NCI-H526 (cell line): ENCODE measurements around the gene ATP9A.
A peak's percentile ranks its signal among the peaks of the same experiment; 100 is the strongest.

Experiments
- DNase-seq, 2 experiments: peaks; one replicate each; lab custom pipeline; 2025; lab: John Stamatoyannopoulos, UW

ATP9A gene

GRCh38 chr20:51631011-51631950 is 136.9 kb downstream of the ATP9A start:
- no peak for DNase-seq

- DNase-seq = no peak
These were observed 138.7 kb downstream of the ATP9A start for GRCh38 chr20:51629399-51630058.

- DNase-seq = no peak
These were observed 139.4 kb downstream of the ATP9A start for GRCh38 chr20:51628533-51629398.

- no peak for DNase-seq
These were observed 140.6 kb downstream of the ATP9A start for GRCh38 chr20:51627586-51627985.

- no peak for DNase-seq
These were observed 143.1 kb downstream of the ATP9A start for GRCh38 chr20:51625105-51625504.

GRCh38 chr20:51624157-51624731 is 143.9 kb downstream of the ATP9A start:
- DNase-seq = peak; percentile 55 to 90

GRCh38 chr20:51623255-51623654 is 144.9 kb downstream of the ATP9A start:
- DNase-seq = no peak

GRCh38 chr20:51622004-51622874 is 146.0 kb downstream of the ATP9A start:
- DNase-seq = no peak

- peak; percentile 52 to 78 for DNase-seq
These were observed 147.8 kb downstream of the ATP9A start for GRCh38 chr20:51620432-51620831.

- DNase-seq = no peak
These were observed 152.1 kb downstream of the ATP9A start for GRCh38 chr20:51616060-51616459.

GRCh38 chr20:51614687-51615086 is 153.5 kb downstream of the ATP9A start:
- peak in 1 of 2 experiments; percentile 15 for DNase-seq

GRCh38 chr20:51613580-51613979 is 154.6 kb downstream of the ATP9A start:
- DNase-seq = no peak

- no peak for DNase-seq
These were observed 155.3 kb downstream of the ATP9A start for GRCh38 chr20:51612896-51613295.

GRCh38 chr20:51611625-51611890 is 156.6 kb downstream of the ATP9A start:
- DNase-seq = no peak

- no peak for DNase-seq
These were observed 157.2 kb downstream of the ATP9A start for GRCh38 chr20:51610761-51611624.

GRCh38 chr20:51610111-51610510 is 158.1 kb downstream of the ATP9A start:
- DNase-seq = no peak

GRCh38 chr20:51609251-51609650 is 158.9 kb downstream of the ATP9A start:
- no peak for DNase-seq

GRCh38 chr20:51608061-51608460 is 160.1 kb downstream of the ATP9A start:
- DNase-seq = no peak

- DNase-seq = no peak
These were observed 161.0 kb downstream of the ATP9A start for GRCh38 chr20:51607170-51607569.

GRCh38 chr20:51604851-51605250 is 163.3 kb downstream of the ATP9A start:
- no peak for DNase-seq
